ENCODE measurements around the gene SLC7A14. TPM values are rescaled to one million over a fixed set of nuclear protein-coding genes. Genes with fewer than 3 reads are reported as not detected.

Gene SLC7A14
- total RNA-seq, 1 donor from 2014 or later, result 6.2 TPM

GRCh38 chr3:170441412-170441811 lies 144.5 kb downstream of the SLC7A14 start:
- Mint-ChIP-seq H3K27ac (ENCODE audit: unreplicated experiment) (no peak overlapping the region), H3K9me3 (ENCODE audit: unreplicated experiment) (no peaks in the 10 kb centered on the region), H3K4me1 (ENCODE audit: low read depth, unreplicated experiment) (no peaks in the 10 kb centered on the region), H3K27me3 (ENCODE audit: unreplicated experiment) (no peaks in the 10 kb centered on the region), H3K36me3 (ENCODE audit: unreplicated experiment) (no peaks in the 10 kb centered on the region), H3K4me3 (ENCODE audit: unreplicated experiment) (no peak overlapping the region)
- no peak for TF ChIP-seq CTCF (IDR thresholded peaks at IDR 0.05; ENCODE audit: partially characterized antibody, unreplicated experiment)
- no peak for DNase-seq

- Mint-ChIP-seq H3K4me3 (ENCODE audit: unreplicated experiment) (no peak overlapping the region), H3K27ac (ENCODE audit: unreplicated experiment) (no peak overlapping the region)
These were observed 145.5 kb downstream of the SLC7A14 start for GRCh38 chr3:170440344-170440743.

GRCh38 chr3:170438836-170439235 lies 147.0 kb downstream of the SLC7A14 start:
- no peaks in the 10 kb centered on the region for H3K27me3 Mint-ChIP-seq (ENCODE audit: unreplicated experiment)
- H3K4me1 Mint-ChIP-seq (ENCODE audit: low read depth, unreplicated experiment), result no peaks in the 10 kb centered on the region
- no peak for DNase-seq

More at GRCh38 chr3:170440344-170440743, 145.5 kb downstream of the SLC7A14 start:
- H3K36me3 Mint-ChIP-seq (ENCODE audit: unreplicated experiment), result no peaks in the 10 kb centered on the region
- TF ChIP-seq CTCF (IDR thresholded peaks at IDR 0.05; ENCODE audit: partially characterized antibody, unreplicated experiment), result no peak
- no peaks in the 10 kb centered on the region for H3K9me3 Mint-ChIP-seq (ENCODE audit: unreplicated experiment)
- no peak for DNase-seq
- H3K27me3 Mint-ChIP-seq (ENCODE audit: unreplicated experiment), result no peaks in the 10 kb centered on the region
- no peaks in the 10 kb centered on the region for H3K4me1 Mint-ChIP-seq (ENCODE audit: low read depth, unreplicated experiment)

GRCh38 chr3:170437696-170438407 lies 148.0 kb downstream of the SLC7A14 start:
- Mint-ChIP-seq H3K4me3 (ENCODE audit: unreplicated experiment) (no peak overlapping the region), H3K27ac (ENCODE audit: unreplicated experiment) (no peak overlapping the region), H3K27me3 (ENCODE audit: unreplicated experiment) (no peaks in the 10 kb centered on the region), H3K36me3 (ENCODE audit: unreplicated experiment) (no peaks in the 10 kb centered on the region), H3K4me1 (ENCODE audit: low read depth, unreplicated experiment) (no peaks in the 10 kb centered on the region), H3K9me3 (ENCODE audit: unreplicated experiment) (no peaks in the 10 kb centered on the region)
- TF ChIP-seq CTCF (IDR thresholded peaks at IDR 0.05; ENCODE audit: partially characterized antibody, unreplicated experiment), result no peak
- no peak for DNase-seq

More at GRCh38 chr3:170438836-170439235, 147.0 kb downstream of the SLC7A14 start:
- no peak overlapping the region for H3K27ac Mint-ChIP-seq (ENCODE audit: unreplicated experiment)
- no peaks in the 10 kb centered on the region for H3K36me3 Mint-ChIP-seq (ENCODE audit: unreplicated experiment)
- H3K4me3 Mint-ChIP-seq (ENCODE audit: unreplicated experiment), result no peak overlapping the region
- no peak for TF ChIP-seq CTCF (IDR thresholded peaks at IDR 0.05; ENCODE audit: partially characterized antibody, unreplicated experiment)
- H3K9me3 Mint-ChIP-seq (ENCODE audit: unreplicated experiment), result no peaks in the 10 kb centered on the region

GRCh38 chr3:170437176-170437575 lies 148.7 kb downstream of the SLC7A14 start:
- no peak for DNase-seq

More at GRCh38 chr3:170437176-170437575, 148.7 kb downstream of the SLC7A14 start:
- no peak for TF ChIP-seq CTCF (IDR thresholded peaks at IDR 0.05; ENCODE audit: partially characterized antibody, unreplicated experiment)
- Mint-ChIP-seq H3K27ac (ENCODE audit: unreplicated experiment) (no peak overlapping the region), H3K4me1 (ENCODE audit: low read depth, unreplicated experiment) (no peaks in the 10 kb centered on the region), H3K27me3 (ENCODE audit: unreplicated experiment) (no peaks in the 10 kb centered on the region), H3K36me3 (ENCODE audit: unreplicated experiment) (no peaks in the 10 kb centered on the region), H3K4me3 (ENCODE audit: unreplicated experiment) (no peak overlapping the region), H3K9me3 (ENCODE audit: unreplicated experiment) (no peaks in the 10 kb centered on the region)
